Activated T-helper 17 cell treated with anti-CD3 and anti-CD28 coated beads, Interleukin-2, amount 50 U/mL, for 72 hours (primary cell): ENCODE results near the gene SSB. TPM values are rescaled to one million over a fixed set of nuclear protein-coding genes. Genes with fewer than 3 reads are reported as not detected.
"Not testable (repeated sequence)": the region's sequence is repeated elsewhere in the genome, so short reads cannot be mapped to it uniquely, and the experiment has no call there.

Experiments
- ATAC-seq: fragments of 150-1000 bp; cut with Tn5 transposase; replicated peaks from 2 replicates; pipeline ENCODE4 v1.10.0; 2021; ENCODE audit warnings: mild to moderate bottlenecking, moderate library complexity
- H3K27ac Mint-ChIP-seq: one replicate; pipeline ENCODE4 v1.8.0; 2022; ENCODE audit warnings: mixed read lengths
- H3K27me3 Mint-ChIP-seq: one replicate; pipeline ENCODE4 v1.8.0; 2022; ENCODE audit warnings: mixed read lengths
- H3K36me3 Mint-ChIP-seq: one replicate; pipeline ENCODE4 v1.8.0; 2022; ENCODE audit warnings: low read depth, mild to moderate bottlenecking, mixed read lengths
- H3K4me1 Mint-ChIP-seq: one replicate; pipeline ENCODE4 v1.8.0; 2022; ENCODE audit warnings: mixed read lengths
- H3K4me3 Mint-ChIP-seq: one replicate; pipeline ENCODE4 v1.8.0; 2022; ENCODE audit warnings: mild to moderate bottlenecking, mixed read lengths
- H3K9me3 Mint-ChIP-seq: one replicate; pipeline ENCODE4 v1.8.0; 2022; ENCODE audit warnings: mixed read lengths
- total RNA-seq, 2 donors: library from RNA; stranded (reverse); gene quantifications; one replicate each; pipeline ENCODE4 v1.2.3, GENCODE V29; 2022

SSB gene
- total RNA-seq, result 100 to 1,000 TPM in 1 of 2 donors, 10 to 100 TPM in 1; 39.5 to 112 TPM

DNA sequence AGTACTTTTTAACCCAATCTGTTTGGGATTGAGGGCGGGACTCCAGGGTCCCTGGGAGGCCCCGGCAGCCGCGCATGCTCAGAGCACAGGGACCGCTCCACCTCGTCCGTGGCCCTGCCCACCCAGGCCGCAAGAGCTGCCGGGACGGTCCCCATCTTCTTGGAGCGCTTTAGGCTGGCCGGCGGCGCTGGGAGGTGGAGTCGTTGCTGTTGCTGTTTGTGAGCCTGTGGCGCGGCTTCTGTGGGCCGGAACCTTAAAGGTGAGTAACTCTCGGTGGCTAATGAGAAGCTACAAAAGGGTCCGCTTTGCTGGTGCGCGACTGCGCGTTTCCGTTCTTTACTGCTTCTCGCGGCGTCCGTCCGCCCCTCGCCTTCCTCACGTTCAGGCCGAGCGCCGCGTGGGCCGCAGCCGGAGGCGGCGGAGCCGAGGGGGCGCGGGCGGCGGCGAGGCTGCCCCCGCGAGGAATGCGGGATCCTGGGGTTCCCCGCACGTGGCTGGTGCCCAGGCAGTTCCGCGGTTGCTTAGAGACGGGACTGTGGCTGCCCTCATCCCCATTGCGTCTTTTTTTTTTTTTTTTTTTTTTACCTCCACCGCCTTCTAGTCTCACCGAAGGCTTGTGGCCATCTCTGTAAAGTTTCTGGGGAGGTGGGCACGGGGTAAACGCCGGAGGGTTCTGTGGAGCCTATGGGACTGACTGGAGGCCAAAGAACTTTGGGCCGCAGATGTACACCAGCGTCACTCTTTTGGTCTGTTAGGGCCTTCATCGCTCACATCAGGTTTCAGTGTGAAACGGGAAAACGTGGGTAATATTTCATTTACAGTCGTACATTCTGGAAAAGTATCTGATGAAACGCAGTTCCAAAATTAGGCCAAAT lies at the start of gene SSB:
Gene SSB (plus strand): TSS at position 154 of the 875 bp plus-strand sequence. CDS start 2,090 bp downstream, outside the sequence.
- H3K27ac Mint-ChIP-seq, result peak within 1 kb of the TSS; percentile 98
- peak within 1 kb of the TSS; percentile 97 for H3K4me3 Mint-ChIP-seq
- no peaks in the 10 kb centered on the region for H3K4me1 Mint-ChIP-seq
- H3K36me3 Mint-ChIP-seq, result peaks cover 40% of the 10 kb centered on the region
- peak; percentile 96 for ATAC-seq
- H3K27me3 Mint-ChIP-seq, result no peaks in the 10 kb centered on the region
- no peaks in the 10 kb centered on the region for H3K9me3 Mint-ChIP-seq

DNA sequence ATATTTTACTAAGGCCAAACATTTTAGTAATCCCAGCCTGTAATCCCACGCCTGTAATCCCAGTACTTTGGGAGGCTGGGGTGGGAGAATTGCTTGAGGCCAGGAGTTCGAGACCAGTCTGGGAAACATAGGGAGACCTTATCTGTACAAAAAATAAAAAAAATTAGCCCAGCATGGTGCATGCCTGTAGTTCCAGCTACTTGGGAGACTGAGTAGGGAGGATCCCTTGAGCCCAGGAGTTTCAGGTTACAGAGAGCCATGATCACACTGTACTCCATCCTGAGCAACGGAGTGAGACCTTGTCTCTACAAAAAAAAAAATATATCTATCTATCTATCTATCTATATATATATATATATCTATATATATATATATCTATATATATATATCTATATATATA lies 45.9 kb upstream of the SSB start:
- Mint-ChIP-seq H3K27me3 (no peaks in the 10 kb centered on the region), H3K4me1 (no peaks in the 10 kb centered on the region), H3K27ac (no peak overlapping the region), H3K4me3 (no peak overlapping the region), H3K9me3 (no peaks in the 10 kb centered on the region), H3K36me3 (no peaks in the 10 kb centered on the region)
- ATAC-seq, result no peak

DNA sequence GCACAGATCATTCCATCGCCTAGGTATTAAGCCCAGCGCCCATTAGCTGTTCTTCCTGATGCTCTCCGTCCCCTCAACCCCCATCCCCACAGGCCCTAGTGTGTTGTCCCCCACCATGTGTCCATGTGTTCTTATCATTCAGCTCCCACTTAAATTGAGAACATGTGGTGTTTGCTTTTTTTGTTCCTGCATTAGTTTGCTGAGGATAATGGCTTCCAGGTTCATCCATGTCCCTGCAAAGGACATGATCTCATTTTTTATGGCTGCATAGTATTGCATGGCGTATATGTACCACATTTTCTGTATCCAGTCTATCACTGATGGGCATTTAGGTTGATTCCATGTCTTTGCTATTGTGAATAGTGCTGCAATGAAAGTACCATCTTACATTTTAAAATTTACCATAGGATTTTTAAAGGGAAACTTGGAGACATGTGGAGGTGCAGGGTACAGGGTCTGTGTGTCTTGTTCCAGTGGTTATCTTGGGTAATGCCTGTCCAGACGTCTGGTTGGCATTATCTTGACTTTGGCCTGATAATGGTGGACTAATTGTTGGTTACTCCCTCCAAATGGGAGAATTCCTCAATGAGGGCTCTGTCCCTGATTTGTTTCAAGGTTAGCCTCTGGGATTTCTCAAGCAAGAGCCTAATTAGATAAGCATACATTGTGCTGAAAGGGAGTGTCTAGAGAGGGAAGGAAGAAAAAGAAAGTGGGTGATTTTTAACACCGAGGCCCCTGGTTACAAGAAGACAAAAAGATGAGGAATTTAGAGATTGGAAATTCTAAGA lies 43.4 kb upstream of the SSB start:
- ATAC-seq, result no peak
- no peak overlapping the region for H3K4me3 Mint-ChIP-seq
- no peaks in the 10 kb centered on the region for H3K36me3 Mint-ChIP-seq
- H3K27me3 Mint-ChIP-seq, result peaks cover under 1% of the 10 kb centered on the region
- no peak overlapping the region for H3K27ac Mint-ChIP-seq
- no peaks in the 10 kb centered on the region for H3K9me3 Mint-ChIP-seq
- no peaks in the 10 kb centered on the region for H3K4me1 Mint-ChIP-seq

DNA sequence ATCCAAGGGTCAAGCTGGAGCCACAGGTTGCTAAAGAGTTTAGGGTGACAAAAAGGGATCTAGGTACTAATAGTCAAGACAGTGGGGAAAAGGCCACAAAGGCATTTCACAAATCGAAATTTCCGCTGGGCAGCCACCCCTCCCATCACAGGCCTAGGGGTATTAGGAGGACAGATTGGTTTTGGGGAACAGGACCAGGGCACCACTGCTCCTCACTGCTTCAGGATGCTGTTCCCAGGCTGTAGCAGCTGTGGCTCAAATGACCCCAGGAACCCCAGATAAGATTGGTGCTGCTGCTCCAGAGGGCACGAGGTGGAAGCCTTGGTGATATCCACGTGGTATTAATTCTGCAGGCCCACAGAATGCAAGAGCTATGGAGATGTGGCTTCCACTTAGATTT lies 42.3 kb upstream of the SSB start:
- Mint-ChIP-seq H3K27ac (no peak overlapping the region), H3K4me1 (no peaks in the 10 kb centered on the region), H3K36me3 (no peaks in the 10 kb centered on the region), H3K4me3 (no peak overlapping the region), H3K27me3 (peaks cover 3% of the 10 kb centered on the region), H3K9me3 (no peaks in the 10 kb centered on the region)
- no peak for ATAC-seq

DNA sequence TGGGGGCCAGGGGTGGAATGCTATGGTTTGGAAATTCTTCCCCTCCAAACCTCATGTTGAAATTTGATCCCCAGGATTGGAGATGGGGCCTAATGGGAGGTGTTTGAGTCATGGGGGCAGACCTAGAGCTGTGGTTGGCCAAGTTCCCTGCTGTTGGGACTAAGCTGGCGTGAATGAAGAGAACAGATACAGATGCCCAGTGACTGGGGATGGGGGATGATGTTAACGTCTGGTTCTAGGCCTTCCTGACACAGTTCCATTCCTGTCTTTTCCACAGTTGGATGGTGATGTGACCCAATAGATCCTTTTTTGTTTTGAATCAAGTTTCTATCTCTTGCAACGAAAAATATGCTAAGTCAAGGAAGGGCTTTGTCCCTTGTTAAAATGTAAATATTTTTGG lies 41.3 kb upstream of the SSB start:
- H3K36me3 Mint-ChIP-seq, result no peaks in the 10 kb centered on the region
- no peaks in the 10 kb centered on the region for H3K9me3 Mint-ChIP-seq
- no peaks in the 10 kb centered on the region for H3K4me1 Mint-ChIP-seq
- ATAC-seq, result no peak
- H3K4me3 Mint-ChIP-seq, result no peak overlapping the region
- no peak overlapping the region for H3K27ac Mint-ChIP-seq
- peaks cover 3% of the 10 kb centered on the region for H3K27me3 Mint-ChIP-seq

DNA sequence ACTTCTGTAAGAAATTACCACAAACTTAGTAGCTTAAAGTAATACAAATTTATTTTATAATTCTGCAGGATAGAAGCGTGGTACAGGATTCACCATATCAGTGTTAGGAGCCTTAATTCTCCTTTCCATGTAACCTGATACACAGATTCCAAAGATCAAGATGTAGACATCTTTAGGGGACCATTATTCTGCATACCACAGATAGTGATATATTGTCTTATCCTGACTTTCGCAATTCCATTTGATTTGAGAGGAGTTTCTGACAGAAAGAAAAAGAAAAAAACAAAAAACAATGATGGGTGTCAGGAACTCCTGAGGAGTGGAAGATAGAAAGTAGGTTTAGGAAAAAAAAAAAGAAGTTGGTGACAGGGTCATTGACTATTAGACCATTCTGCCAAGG lies 40.9 kb upstream of the SSB start:
- no peak for ATAC-seq
- Mint-ChIP-seq H3K4me1 (no peaks in the 10 kb centered on the region), H3K27ac (no peak overlapping the region), H3K36me3 (no peaks in the 10 kb centered on the region), H3K4me3 (no peak overlapping the region), H3K9me3 (no peaks in the 10 kb centered on the region), H3K27me3 (peaks cover 3% of the 10 kb centered on the region)

DNA sequence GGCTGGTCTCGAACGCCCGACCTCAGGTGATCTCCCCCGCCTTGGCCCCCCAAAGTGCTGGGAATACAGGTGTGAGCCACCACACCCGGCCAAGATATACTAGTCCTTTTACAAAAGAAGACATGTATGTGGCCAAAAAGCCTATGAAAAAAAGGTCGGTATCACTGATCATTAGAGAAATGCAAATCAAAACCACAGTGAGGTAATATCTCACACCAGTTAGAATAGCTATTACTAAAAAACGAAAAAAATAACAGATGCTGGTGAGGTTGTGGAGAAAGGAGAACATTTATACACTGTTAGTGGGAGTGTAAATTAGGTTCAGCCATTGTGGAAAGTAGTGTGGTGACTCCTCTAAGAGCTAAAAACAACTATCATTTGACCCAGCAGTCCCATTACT lies 38.7 kb upstream of the SSB start:
- ATAC-seq, result no peak
- Mint-ChIP-seq H3K4me1 (no peaks in the 10 kb centered on the region), H3K36me3 (no peaks in the 10 kb centered on the region), H3K9me3 (no peaks in the 10 kb centered on the region), H3K4me3 (no peak overlapping the region), H3K27me3 (peaks cover 3% of the 10 kb centered on the region), H3K27ac (no peak overlapping the region)

DNA sequence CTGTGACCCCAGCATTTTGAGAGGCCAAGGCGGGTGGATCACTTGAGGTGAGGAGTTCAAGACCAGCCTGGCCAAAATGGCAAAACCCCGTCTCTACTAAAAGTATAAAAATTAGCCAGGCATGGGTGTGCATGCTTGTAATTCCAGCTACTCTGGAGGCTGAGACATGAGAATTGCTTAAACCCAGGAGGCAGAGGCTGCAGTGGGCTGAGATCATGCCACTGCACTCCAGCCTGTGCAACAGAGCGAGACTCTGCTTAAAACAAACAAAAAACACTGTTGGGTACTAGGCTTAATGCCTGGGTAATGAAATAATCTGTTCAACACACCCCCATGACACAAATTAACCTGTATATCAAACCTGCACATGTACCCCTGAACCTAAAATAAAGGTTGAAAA lies 37.9 kb upstream of the SSB start:
- H3K9me3 Mint-ChIP-seq, ATAC-seq, H3K27me3 Mint-ChIP-seq, H3K27ac Mint-ChIP-seq, H3K36me3 Mint-ChIP-seq, H3K4me1 Mint-ChIP-seq, H3K4me3 Mint-ChIP-seq: not testable (repeated sequence)

DNA sequence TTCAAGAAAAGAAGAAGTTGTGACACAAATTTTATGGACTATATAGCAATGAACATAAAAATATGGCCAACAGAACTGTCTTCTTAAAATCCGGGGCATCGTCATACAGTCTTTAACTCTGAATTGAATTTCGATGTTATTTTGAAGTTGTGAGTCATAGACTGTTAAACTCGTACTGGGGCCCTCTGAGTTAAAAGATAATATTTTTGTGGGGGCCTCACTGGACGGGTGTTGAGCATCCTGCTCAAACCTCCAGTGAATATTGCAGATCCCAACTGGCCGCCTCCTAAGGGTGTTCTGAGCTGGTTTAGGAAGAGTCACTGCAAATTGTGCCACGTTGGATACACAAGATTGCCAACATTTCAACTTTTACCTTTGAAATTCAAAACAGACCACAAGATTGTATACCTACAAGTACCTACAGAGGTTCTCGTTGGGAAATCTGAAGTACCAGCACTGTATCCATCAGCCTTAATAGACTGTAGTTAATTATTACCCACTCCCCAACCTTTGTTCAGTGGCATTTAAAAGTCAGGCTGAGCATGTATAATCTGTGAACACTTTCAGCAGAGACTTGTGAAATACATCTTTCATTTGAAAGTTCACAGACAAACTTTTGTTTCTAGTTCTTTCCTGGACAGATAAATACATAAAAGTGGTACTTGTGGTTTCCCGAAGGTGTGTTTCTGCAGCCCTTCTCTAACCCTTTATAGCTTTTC lies 37.3 kb upstream of the SSB start:
- Mint-ChIP-seq H3K4me1 (no peaks in the 10 kb centered on the region), H3K27me3 (peaks cover 3% of the 10 kb centered on the region), H3K36me3 (no peaks in the 10 kb centered on the region), H3K9me3 (no peaks in the 10 kb centered on the region), H3K4me3 (no peak overlapping the region), H3K27ac (no peak overlapping the region)
- no peak for ATAC-seq

DNA sequence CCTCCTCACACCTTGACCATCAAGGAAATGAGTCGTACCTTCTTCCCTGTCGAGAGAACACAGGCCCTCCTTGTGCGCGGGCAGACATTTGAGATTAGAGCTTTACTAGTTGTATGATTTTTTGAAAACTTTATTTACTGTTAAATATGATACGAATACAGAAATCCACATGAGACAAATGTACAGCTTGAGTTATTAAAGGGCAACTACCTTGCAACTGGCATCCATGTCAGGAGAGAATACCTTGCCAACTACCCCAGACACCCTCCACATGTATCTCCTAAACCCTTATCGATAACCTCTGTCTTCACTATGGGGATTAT lies 36.7 kb upstream of the SSB start:
- peaks cover 5% of the 10 kb centered on the region for H3K27me3 Mint-ChIP-seq
- no peaks in the 10 kb centered on the region for H3K4me1 Mint-ChIP-seq
- no peak for ATAC-seq
- no peak overlapping the region for H3K4me3 Mint-ChIP-seq
- H3K36me3 Mint-ChIP-seq, result no peaks in the 10 kb centered on the region
- H3K9me3 Mint-ChIP-seq, result no peaks in the 10 kb centered on the region
- no peak overlapping the region for H3K27ac Mint-ChIP-seq

DNA sequence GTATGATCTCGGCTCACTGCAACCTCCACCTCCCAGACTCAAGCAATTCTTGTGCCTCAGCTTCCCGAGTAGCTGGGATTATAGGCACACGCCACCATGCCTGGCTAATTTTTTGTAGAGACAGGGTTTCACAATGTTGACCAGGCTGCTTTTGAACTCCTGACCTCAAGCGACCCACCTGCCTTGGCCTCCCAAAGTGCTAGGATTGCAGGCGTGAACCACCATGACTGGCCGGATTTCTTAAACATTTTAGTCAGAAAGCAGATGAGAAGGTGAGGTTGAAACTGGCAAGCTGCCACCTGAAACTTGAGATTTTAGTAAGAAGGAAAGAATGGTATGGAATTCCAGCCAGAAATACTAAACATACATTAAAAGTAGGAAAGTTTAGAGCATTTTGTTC lies 33.1 kb upstream of the SSB start:
- Mint-ChIP-seq H3K4me1 (no peaks in the 10 kb centered on the region), H3K36me3 (no peaks in the 10 kb centered on the region), H3K4me3 (no peak overlapping the region), H3K27ac (no peak overlapping the region), H3K27me3 (peaks cover 6% of the 10 kb centered on the region), H3K9me3 (no peaks in the 10 kb centered on the region)
- no peak for ATAC-seq

DNA sequence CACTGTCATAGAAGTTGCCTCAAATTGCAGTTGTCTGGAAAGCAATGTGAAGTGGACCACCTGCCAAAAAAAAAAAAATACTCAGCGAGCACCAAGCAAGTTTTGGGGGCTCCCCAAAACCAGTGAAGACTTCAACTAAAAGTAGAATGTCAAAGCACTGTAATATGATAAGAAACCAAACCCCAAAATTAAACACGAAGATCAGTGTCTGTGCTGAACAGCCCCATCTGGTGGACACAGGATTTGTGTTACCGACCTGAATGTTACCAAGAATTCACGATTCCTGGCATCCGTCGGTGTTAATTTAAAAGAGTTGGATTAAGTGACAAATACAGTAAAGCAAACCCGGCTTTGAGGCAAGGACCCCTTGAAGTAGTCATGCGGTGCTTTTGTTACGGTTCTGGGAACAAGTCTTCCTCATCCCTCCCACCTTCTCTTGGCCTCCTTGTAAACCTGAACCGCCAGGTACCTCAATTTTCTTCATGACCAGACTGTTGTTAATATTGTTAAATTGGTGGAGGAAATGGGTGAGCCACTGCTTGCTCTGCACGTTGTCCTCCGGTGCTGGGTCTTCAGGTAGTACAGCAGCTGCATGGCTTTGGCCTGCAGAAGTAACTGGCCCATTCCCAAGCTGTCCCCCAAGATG lies 31.3 kb upstream of the SSB start:
- Mint-ChIP-seq H3K9me3 (no peaks in the 10 kb centered on the region), H3K27ac (no peak overlapping the region)

DNA sequence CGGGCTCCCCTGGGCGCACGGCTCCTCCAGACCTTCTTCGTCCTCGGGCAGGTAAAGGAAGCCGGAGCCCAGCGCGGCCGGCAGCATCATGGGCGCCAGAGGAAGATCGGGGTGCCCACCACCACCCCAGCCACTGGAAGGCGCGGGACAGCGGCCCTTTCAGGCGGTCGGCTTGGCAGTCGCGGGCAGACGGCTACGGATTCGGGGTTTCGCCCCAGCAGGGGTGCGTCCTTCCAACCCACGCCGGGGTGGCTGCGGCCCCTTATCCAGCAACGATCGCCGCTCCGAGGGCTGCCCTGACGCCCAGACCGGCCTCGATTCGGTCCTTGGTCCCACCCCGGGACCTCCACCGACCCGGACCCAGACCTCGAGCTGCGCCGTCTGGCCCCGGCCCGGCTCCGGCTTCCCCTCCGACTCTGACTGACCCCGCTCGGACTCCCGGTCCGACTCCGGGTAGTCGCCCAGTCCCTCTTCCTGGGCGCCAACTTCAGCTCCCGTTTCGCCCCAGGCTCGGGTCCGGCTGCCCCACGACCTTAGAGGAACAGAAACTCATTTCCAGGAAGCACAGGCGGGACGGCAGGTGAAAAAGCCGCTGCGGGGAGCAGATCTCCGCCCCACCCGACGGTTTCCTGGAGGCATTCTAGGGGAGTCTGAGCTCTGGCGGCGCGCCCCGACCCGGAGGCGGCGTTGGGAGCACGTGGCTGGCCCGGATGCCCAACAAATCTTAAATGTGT lies 30.2 kb upstream of the SSB start:
- peak; percentile 62 for ATAC-seq
- H3K9me3 Mint-ChIP-seq, result no peaks in the 10 kb centered on the region

More for the DNA sequence above, 31.3 kb upstream of the SSB start:
- peaks cover 6% of the 10 kb centered on the region for H3K27me3 Mint-ChIP-seq
- H3K4me1 Mint-ChIP-seq, result no peaks in the 10 kb centered on the region
- no peaks in the 10 kb centered on the region for H3K36me3 Mint-ChIP-seq
- peak; percentile 62 for ATAC-seq
- H3K4me3 Mint-ChIP-seq, result peak overlapping the region; percentile 69

DNA sequence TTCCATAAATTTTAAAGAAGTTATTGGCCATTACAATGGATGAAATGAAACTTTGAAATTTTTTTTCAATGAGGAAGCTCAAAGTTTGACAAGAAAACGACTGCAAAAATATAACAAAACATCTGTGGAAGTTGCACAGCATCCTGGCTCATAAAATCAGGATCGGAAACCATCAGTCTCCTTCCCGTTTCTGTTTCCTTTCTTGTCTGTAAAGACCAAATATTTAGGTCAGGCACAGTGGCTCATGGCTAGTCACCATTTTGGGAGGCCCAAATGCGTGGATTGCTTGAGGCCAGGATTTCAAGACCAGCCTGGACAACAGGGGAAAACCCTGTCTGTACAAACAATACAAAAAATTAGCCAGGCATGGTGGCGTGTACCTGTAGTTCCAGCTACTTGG lies 27.6 kb upstream of the SSB start:
- H3K4me3 Mint-ChIP-seq, result no peak overlapping the region
- no peak for ATAC-seq
- no peaks in the 10 kb centered on the region for H3K4me1 Mint-ChIP-seq
- peaks cover 6% of the 10 kb centered on the region for H3K27me3 Mint-ChIP-seq
- H3K36me3 Mint-ChIP-seq, result no peaks in the 10 kb centered on the region
- H3K27ac Mint-ChIP-seq, result no peak overlapping the region
- no peaks in the 10 kb centered on the region for H3K9me3 Mint-ChIP-seq

More for the DNA sequence above, 30.2 kb upstream of the SSB start:
- Mint-ChIP-seq H3K4me1 (no peaks in the 10 kb centered on the region), H3K36me3 (no peaks in the 10 kb centered on the region), H3K4me3 (peak overlapping the region; percentile 69), H3K27ac (no peak overlapping the region), H3K27me3 (peaks cover 6% of the 10 kb centered on the region)
